Neuronal stem cell (in vitro differentiated cells): ENCODE results near the gene ACTBL2.

Experiments used
- DNase-seq: peaks from one replicate; pipeline ENCODE4 v3.0.0-alpha.2; 2013; ENCODE audit warnings: low spot score
- H2AFZ ChIP-seq: one replicate; pipeline ENCODE4 v1.6.1; 2013; ENCODE audit warnings: mild to moderate bottlenecking, low read length, inconsistent platforms
- H2AK5ac ChIP-seq: 2 replicates; pipeline ENCODE4 v1.6.1; 2013; ENCODE audit warnings: low read depth, mild to moderate bottlenecking, inconsistent platforms, low read length, moderate library complexity, mixed read lengths
- H2BK120ac ChIP-seq: 2 replicates; pipeline ENCODE4 v1.6.1; 2013; ENCODE audit warnings: low read depth, mild to moderate bottlenecking, inconsistent platforms, low read length, moderate library complexity, mixed read lengths
- H2BK12ac ChIP-seq: one replicate; pipeline ENCODE4 v1.6.1; 2013; ENCODE audit warnings: low read length, inconsistent platforms
- H2BK15ac ChIP-seq: 2 replicates; pipeline ENCODE4 v1.6.1; 2013; ENCODE audit warnings: mild to moderate bottlenecking, low read length, inconsistent platforms, mixed read lengths
- H2BK5ac ChIP-seq: one replicate; pipeline ENCODE4 v1.6.1; 2013; ENCODE audit warnings: inconsistent platforms, mild to moderate bottlenecking, low read length, moderate library complexity
- H3K14ac ChIP-seq: one replicate; pipeline ENCODE4 v1.6.1; 2013; ENCODE audit warnings: low read length, inconsistent platforms
- H3K18ac ChIP-seq: 2 replicates; pipeline ENCODE4 v1.6.1; 2013; ENCODE audit warnings: low read length, inconsistent platforms
- H3K23ac ChIP-seq: 2 replicates; pipeline ENCODE4 v1.6.1; 2013; ENCODE audit warnings: low read depth, mild to moderate bottlenecking, mixed read lengths, low read length, inconsistent platforms; ENCODE audit not compliant: poor library complexity
- H3K27ac ChIP-seq: replicated peaks from 3 replicates; pipeline ENCODE4 v1.5.1; 2013; ENCODE audit warnings: low read length, inconsistent platforms
- H3K27me3 ChIP-seq, 3 experiments: 2 replicates each; pipeline ENCODE4 v1.6.1; 2013; ENCODE audit warnings: low read length in 3 of 3, mild to moderate bottlenecking in 2 of 3, inconsistent platforms in 1 of 3, low read depth in 1 of 3, mixed read lengths in 1 of 3, moderate library complexity in 1 of 3; ENCODE audit not compliant: control insufficient read depth in 3 of 3, insufficient read depth in 3 of 3
- H3K36me3 ChIP-seq, 2 donors: replicated peaks in 1 of 2; 2 replicates each; pipeline ENCODE4 v1.6.1; 2013; ENCODE audit warnings: low read length in 2 of 2; ENCODE audit not compliant: control insufficient read depth in 2 of 2, insufficient read depth in 2 of 2
- H3K4ac ChIP-seq: 2 replicates; pipeline ENCODE4 v1.6.1; 2013; ENCODE audit warnings: inconsistent platforms, mild to moderate bottlenecking, low read length, moderate library complexity
- H3K4me1 ChIP-seq, 2 donors: 1 replicate in 1 of 2; 2 replicates in 1 of 2; pipeline ENCODE4 v1.6.1; 2013; ENCODE audit warnings: low read length in 2 of 2, low read depth in 1 of 2; ENCODE audit not compliant: control insufficient read depth in 2 of 2, insufficient read depth in 1 of 2
- H3K4me2 ChIP-seq: one replicate; pipeline ENCODE4 v1.6.1; 2013; ENCODE audit warnings: mild to moderate bottlenecking, low read length, inconsistent platforms; ENCODE audit not compliant: insufficient read depth, poor library complexity, severe bottlenecking
- H3K4me3 ChIP-seq, 2 donors: 2 replicates each; pipeline ENCODE4 v1.5.1; 2013; ENCODE audit warnings: low read length in 2 of 2, mild to moderate bottlenecking in 2 of 2, inconsistent platforms in 1 of 2, moderate library complexity in 1 of 2
- H3K79me1 ChIP-seq: one replicate; pipeline ENCODE4 v1.6.1; 2013; ENCODE audit warnings: low read depth, mild to moderate bottlenecking, inconsistent platforms, low read length, moderate library complexity
- H3K9ac ChIP-seq: one replicate; pipeline ENCODE4 v1.6.1; 2013; ENCODE audit warnings: mild to moderate bottlenecking, low read depth, low read length, inconsistent platforms; ENCODE audit not compliant: poor library complexity
- H3K9me3 ChIP-seq, 2 donors: replicated peaks in 1 of 2; 2 replicates each; pipeline versions ENCODE3 to v1.6.1; 2013; ENCODE audit warnings: low read length in 2 of 2, mild to moderate bottlenecking in 2 of 2, inconsistent platforms in 1 of 2, low read depth in 1 of 2, mixed read lengths in 1 of 2, moderate library complexity in 1 of 2; ENCODE audit not compliant: control insufficient read depth in 2 of 2, insufficient read depth in 1 of 2
- H4K8ac ChIP-seq: one replicate; pipeline ENCODE4 v1.6.1; 2013; ENCODE audit warnings: low read depth, mild to moderate bottlenecking, inconsistent platforms, low read length, moderate library complexity
- H4K91ac ChIP-seq: one replicate; pipeline ENCODE4 v1.6.1; 2013; ENCODE audit warnings: low read length, low read depth, mild to moderate bottlenecking, inconsistent platforms; ENCODE audit not compliant: poor library complexity
- WGBS, 2 donors: extraction: QIAGEN DNeasy Blood & Tissue Kit; methylation state at CpG; one replicate each; pipeline ENCODE4 v1.1.7; 2013; ENCODE audit warnings: missing lambda C conversion rate in 2 of 2, mixed read lengths in 1 of 2; ENCODE audit not compliant: insufficient read length in 2 of 2, insufficient replicate concordance in 1 of 2; ENCODE audit errors: extremely low coverage in 2 of 2; 5-methylcytosine and 5-hydroxymethylcytosine counted together

Gene ACTBL2

GRCh38 chr5:57505272-57506200, 22.9 kb upstream of the ACTBL2 start:
- Histone ChIP-seq H4K8ac (no peak overlapping the region), H3K18ac (no peak overlapping the region), H3K27ac (no peak overlapping the region), H3K4me3 (no peak overlapping the region), H3K27me3 (no peaks in the 10 kb centered on the region), H3K36me3 (no peaks in the 10 kb centered on the region), H3K79me1 (no peaks in the 10 kb centered on the region), H3K9ac (no peak overlapping the region), H3K4ac (no peak overlapping the region), H3K9me3 (no peaks in the 10 kb centered on the region), H2AFZ (no peak overlapping the region), H2BK15ac (no peak overlapping the region), H3K4me2 (no peak overlapping the region), H3K23ac (no peak overlapping the region), H2BK12ac (no peak overlapping the region), H3K14ac (no peak overlapping the region), H4K91ac (no peak overlapping the region), H2AK5ac (no peak overlapping the region), H3K4me1 (no peaks in the 10 kb centered on the region), H2BK5ac (no peak overlapping the region), H2BK120ac (no peak overlapping the region)
- no peak for DNase-seq
- WGBS, 2 donors, result no CpG with 5 or more reads among the region's 5 CpGs

- WGBS, 2 donors, result no CpG with 5 or more reads among the region's 5 CpGs
- H3K23ac ChIP-seq, result no peak overlapping the region
- peaks cover 0 to 1% of the 10 kb centered on the region in 2 donors for H3K4me1 ChIP-seq
- no peak overlapping the region for H2BK120ac ChIP-seq
- DNase-seq, result no peak
- no peak overlapping the region for H2AFZ ChIP-seq
- no peak overlapping the region for H2BK5ac ChIP-seq
- H4K8ac ChIP-seq, result no peak overlapping the region
- no peak overlapping the region for H3K18ac ChIP-seq
- no peak overlapping the region for H3K4me2 ChIP-seq
- H2AK5ac ChIP-seq, result no peak overlapping the region
- H3K14ac ChIP-seq, result no peak overlapping the region
- no peak overlapping the region for H3K4ac ChIP-seq
- no peak overlapping the region for H4K91ac ChIP-seq
- H3K27me3 ChIP-seq, result no peaks in the 10 kb centered on the region
- H2BK12ac ChIP-seq, result no peak overlapping the region
- no peak overlapping the region for H3K4me3 ChIP-seq
- no peaks in the 10 kb centered on the region for H3K79me1 ChIP-seq
- H2BK15ac ChIP-seq, result no peak overlapping the region
- no peak overlapping the region for H3K27ac ChIP-seq
- H3K36me3 ChIP-seq, result no peaks in the 10 kb centered on the region
- H3K9me3 ChIP-seq, result no peaks in the 10 kb centered on the region
- no peak overlapping the region for H3K9ac ChIP-seq
Observed at GRCh38 chr5:57504357-57504756, 21.7 kb upstream of the ACTBL2 start.

- H3K9me3 ChIP-seq, result no peaks in the 10 kb centered on the region
- no peak overlapping the region for H2BK12ac ChIP-seq
- H3K4me2 ChIP-seq, result no peak overlapping the region
- H3K14ac ChIP-seq, result no peak overlapping the region
- H2BK5ac ChIP-seq, result no peak overlapping the region
- no peak overlapping the region for H3K4ac ChIP-seq
- H2AFZ ChIP-seq, result no peak overlapping the region
- no peak overlapping the region for H3K4me3 ChIP-seq
- no peaks in the 10 kb centered on the region for H3K36me3 ChIP-seq
- no peak overlapping the region for H2AK5ac ChIP-seq
- no peak overlapping the region for H2BK120ac ChIP-seq
- H3K18ac ChIP-seq, result no peak overlapping the region
- no peak overlapping the region for H2BK15ac ChIP-seq
- DNase-seq, result no peak
- H3K79me1 ChIP-seq, result no peaks in the 10 kb centered on the region
- no peak overlapping the region for H4K8ac ChIP-seq
- H4K91ac ChIP-seq, result no peak overlapping the region
- H3K4me1 ChIP-seq, result peaks cover 0 to 1% of the 10 kb centered on the region in 2 donors
- no CpG with 5 or more reads among the region's 3 CpGs for WGBS, 2 donors
- no peak overlapping the region for H3K27ac ChIP-seq
- H3K23ac ChIP-seq, result no peak overlapping the region
- H3K27me3 ChIP-seq, result no peaks in the 10 kb centered on the region
- no peak overlapping the region for H3K9ac ChIP-seq
Observed at GRCh38 chr5:57503433-57503832, 20.8 kb upstream of the ACTBL2 start.

- H3K79me1 ChIP-seq, result no peaks in the 10 kb centered on the region
- no CpG with 5 or more reads among the region's 7 CpGs for WGBS, 2 donors
- H3K27me3 ChIP-seq, result no peaks in the 10 kb centered on the region
- H3K4me2 ChIP-seq, result no peak overlapping the region
- no peak overlapping the region for H2BK5ac ChIP-seq
- peak overlapping the region; percentile 12 for H2AFZ ChIP-seq
- no peak overlapping the region for H2BK12ac ChIP-seq
- H2BK15ac ChIP-seq, result no peak overlapping the region
- H3K14ac ChIP-seq, result no peak overlapping the region
- no peak overlapping the region for H3K4me3 ChIP-seq
- H4K8ac ChIP-seq, result no peak overlapping the region
- H2BK120ac ChIP-seq, result no peak overlapping the region
- no peaks in the 10 kb centered on the region for H3K9me3 ChIP-seq
- no peak overlapping the region for H3K23ac ChIP-seq
- H4K91ac ChIP-seq, result no peak overlapping the region
- no peaks in the 10 kb centered on the region for H3K36me3 ChIP-seq
- H3K27ac ChIP-seq, result no peak overlapping the region
- no peak overlapping the region for H2AK5ac ChIP-seq
- no peak for DNase-seq
- no peak overlapping the region for H3K4ac ChIP-seq
- H3K18ac ChIP-seq, result no peak overlapping the region
- peaks cover 0 to 1% of the 10 kb centered on the region in 2 donors for H3K4me1 ChIP-seq
- no peak overlapping the region for H3K9ac ChIP-seq
Observed at GRCh38 chr5:57501414-57502201, 19.0 kb upstream of the ACTBL2 start.
